ENCODE measurements around the gene KCTD17. TPM values are rescaled to one million over a fixed set of nuclear protein-coding genes. Genes with fewer than 3 reads are reported as not detected.

KCTD17 gene
- total RNA-seq, 2 experiments from 2014 or later, result 17.3 to 17.9 TPM

DNA sequence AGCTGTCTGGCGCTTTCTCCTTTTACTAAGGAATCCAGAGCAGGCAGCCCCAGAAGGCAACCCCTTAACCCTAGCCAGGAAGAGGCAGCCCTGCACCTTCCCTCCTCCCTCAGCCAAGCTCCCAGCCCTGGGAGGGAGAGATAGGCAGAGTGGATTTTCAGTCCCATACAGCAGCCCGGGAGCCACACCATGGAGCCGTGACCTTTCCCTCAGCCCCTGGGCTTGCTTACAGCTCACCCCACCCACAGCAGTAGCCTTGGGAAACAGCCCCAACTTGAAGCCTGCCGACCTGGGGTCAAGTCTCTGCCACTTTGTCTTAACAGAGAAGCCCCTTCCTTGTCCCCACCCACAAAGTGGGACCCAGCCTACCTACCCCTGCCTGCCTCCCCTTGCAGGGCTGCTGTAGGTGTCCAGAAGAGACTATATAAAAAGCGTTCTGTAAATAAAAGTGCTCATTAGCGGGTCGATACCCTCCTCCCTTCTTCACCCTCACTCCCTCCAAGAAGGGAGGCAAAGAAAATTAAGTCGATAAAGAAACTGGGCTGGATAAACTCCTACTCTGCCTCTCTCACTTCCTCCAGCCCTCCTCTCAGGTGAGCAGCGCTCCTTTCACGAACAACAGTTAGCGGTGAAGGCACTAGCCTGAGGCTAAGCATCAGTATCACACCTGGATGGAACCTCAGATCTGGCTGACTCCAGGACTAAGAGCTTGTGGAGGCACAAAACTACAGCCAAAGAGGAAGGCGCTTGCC, 36.5 kb upstream of the KCTD17 start:
- H3K27me3 Mint-ChIP-seq, result peaks cover 4% of the 10 kb centered on the region
- H3K27me3 ChIP-seq (ENCODE audit: control insufficient read depth in 1 of 2, insufficient read depth in 2 of 2, low read length in 2 of 2), result no peaks in the 10 kb centered on the region
- ChIA-PET CTCF (no interaction called here), POLR2A (no interaction called here)
- ATAC-seq (ENCODE audit: poor library complexity) (no peak), DNase-seq (no peak)
- intact Hi-C loops (cut with DNase I, micrococcal nuclease), result loop anchor here in 1 of 2 experiments (10.0 kb wide), 1 partner anchor 70 kb away; no protein-coding TSS in a partner anchor
- H3K4me3 Mint-ChIP-seq, result no peak overlapping the region
- no peak overlapping the region for H3K27ac ChIP-seq (ENCODE audit: low read depth in 1 of 2, low read length in 2 of 2)
- no peaks in the 10 kb centered on the region for H3K9me3 ChIP-seq (ENCODE audit: control insufficient read depth in 1 of 2, insufficient read depth in 1 of 2, low read length in 2 of 2)
- H3K36me3 ChIP-seq (ENCODE audit: insufficient read depth, low read length), result no peaks in the 10 kb centered on the region
- H3K36me3 Mint-ChIP-seq (ENCODE audit: low read depth), result no peaks in the 10 kb centered on the region
- peaks cover 3% of the 10 kb centered on the region for H3K4me1 Mint-ChIP-seq (ENCODE audit: low read depth)
- no peak overlapping the region for H3K27ac Mint-ChIP-seq
- peaks cover 11% of the 10 kb centered on the region for H3K4me1 ChIP-seq (ENCODE audit: insufficient read depth, low read length)
- H3K4me3 ChIP-seq (ENCODE audit: low read length), result no peak overlapping the region
- TF ChIP-seq, protein P1, sequence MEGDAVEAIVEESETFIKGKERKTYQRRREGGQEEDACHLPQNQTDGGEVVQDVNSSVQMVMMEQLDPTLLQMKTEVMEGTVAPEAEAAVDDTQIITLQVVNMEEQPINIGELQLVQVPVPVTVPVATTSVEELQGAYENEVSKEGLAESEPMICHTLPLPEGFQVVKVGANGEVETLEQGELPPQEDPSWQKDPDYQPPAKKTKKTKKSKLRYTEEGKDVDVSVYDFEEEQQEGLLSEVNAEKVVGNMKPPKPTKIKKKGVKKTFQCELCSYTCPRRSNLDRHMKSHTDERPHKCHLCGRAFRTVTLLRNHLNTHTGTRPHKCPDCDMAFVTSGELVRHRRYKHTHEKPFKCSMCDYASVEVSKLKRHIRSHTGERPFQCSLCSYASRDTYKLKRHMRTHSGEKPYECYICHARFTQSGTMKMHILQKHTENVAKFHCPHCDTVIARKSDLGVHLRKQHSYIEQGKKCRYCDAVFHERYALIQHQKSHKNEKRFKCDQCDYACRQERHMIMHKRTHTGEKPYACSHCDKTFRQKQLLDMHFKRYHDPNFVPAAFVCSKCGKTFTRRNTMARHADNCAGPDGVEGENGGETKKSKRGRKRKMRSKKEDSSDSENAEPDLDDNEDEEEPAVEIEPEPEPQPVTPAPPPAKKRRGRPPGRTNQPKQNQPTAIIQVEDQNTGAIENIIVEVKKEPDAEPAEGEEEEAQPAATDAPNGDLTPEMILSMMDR (IDR thresholded peaks at IDR 0.05), result no peak
- H3K9me3 Mint-ChIP-seq, result no peaks in the 10 kb centered on the region

DNA sequence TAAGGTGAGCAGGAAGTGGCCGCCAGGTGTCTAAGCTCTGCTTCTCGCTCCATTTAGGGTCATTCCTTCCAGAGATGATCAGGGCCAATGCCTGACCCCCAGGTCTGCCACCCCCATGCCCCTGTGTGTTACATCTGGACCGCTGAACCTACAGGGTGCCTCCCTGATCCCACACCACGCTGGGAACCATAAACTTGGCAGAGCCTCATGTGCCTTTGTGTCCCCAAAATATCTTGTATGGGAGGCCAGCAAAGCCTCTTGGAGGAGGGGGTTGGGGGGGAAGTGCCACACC, 36.0 kb upstream of the KCTD17 start:
- Histone ChIP-seq H3K27ac (ENCODE audit: low read depth in 1 of 2, low read length in 2 of 2) (no peak overlapping the region), H3K9me3 (ENCODE audit: control insufficient read depth in 1 of 2, insufficient read depth in 1 of 2, low read length in 2 of 2) (no peaks in the 10 kb centered on the region), H3K36me3 (ENCODE audit: insufficient read depth, low read length) (no peaks in the 10 kb centered on the region), H3K27me3 (ENCODE audit: control insufficient read depth in 1 of 2, insufficient read depth in 2 of 2, low read length in 2 of 2) (peaks cover 0 to 4% of the 10 kb centered on the region in 2 experiments), H3K4me1 (ENCODE audit: insufficient read depth, low read length) (peaks cover 16% of the 10 kb centered on the region), H3K4me3 (ENCODE audit: low read length) (no peak overlapping the region)
- peaks cover 6% of the 10 kb centered on the region for H3K4me1 Mint-ChIP-seq (ENCODE audit: low read depth)
- H3K27ac Mint-ChIP-seq, result no peak overlapping the region
- DNase-seq (no peak), ATAC-seq (ENCODE audit: poor library complexity) (no peak)
- ChIA-PET CTCF (no interaction called here), POLR2A (no interaction called here)
- H3K9me3 Mint-ChIP-seq, result no peaks in the 10 kb centered on the region
- peaks cover 6% of the 10 kb centered on the region for H3K27me3 Mint-ChIP-seq
- intact Hi-C loops (cut with DNase I, micrococcal nuclease), result loop anchor here in 1 of 2 experiments (10.0 kb wide), 1 partner anchor 71 kb away; no protein-coding TSS in a partner anchor
- TF ChIP-seq, protein P1 (IDR thresholded peaks at IDR 0.05), result no peak
- H3K36me3 Mint-ChIP-seq (ENCODE audit: low read depth), result no peaks in the 10 kb centered on the region
- no peak overlapping the region for H3K4me3 Mint-ChIP-seq

DNA sequence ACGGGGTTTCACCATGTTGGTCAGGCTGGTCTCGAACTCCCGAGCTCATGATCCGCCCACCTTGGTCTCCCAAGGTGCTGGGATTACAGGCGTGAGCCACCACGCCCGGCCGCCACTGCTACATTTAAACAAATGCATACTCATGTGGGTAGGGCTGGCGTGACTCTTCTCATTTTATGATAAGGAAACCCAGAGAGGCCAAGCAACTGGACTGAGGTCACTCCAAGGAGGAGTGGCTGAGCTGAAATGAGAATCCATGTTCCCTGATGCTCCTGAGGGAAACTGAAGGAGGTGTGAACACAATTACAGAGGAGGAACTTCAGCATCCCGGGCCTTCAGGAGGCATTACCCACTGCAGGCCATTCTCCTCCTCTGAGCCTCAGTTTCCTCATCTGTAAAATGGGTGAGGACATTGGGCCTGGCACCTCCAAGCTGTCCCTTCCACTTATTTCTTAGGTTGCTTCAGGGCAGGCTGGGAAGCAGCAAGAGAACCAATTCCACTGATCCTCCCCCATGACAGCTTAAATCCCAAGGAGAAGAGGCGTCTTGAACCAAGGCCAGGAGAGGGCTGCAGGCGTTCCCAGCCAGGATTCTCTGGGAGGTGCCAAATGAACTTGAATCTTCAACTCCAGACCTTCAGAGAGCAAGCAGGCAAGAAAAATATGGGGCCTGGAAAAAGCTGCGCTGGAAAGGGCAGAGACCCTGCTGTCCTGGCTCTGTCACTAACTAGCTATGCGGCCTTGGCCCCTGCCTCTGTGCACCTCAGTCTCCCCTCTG, 35.2 kb upstream of the KCTD17 start:
- TF ChIP-seq, protein P1 (IDR thresholded peaks at IDR 0.05), result no peak
- H3K9me3 ChIP-seq (ENCODE audit: control insufficient read depth in 1 of 2, insufficient read depth in 1 of 2, low read length in 2 of 2), result no peaks in the 10 kb centered on the region
- Mint-ChIP-seq H3K27ac (no peak overlapping the region), H3K9me3 (no peaks in the 10 kb centered on the region), H3K36me3 (ENCODE audit: low read depth) (no peaks in the 10 kb centered on the region), H3K4me1 (ENCODE audit: low read depth) (peaks cover 6% of the 10 kb centered on the region), H3K27me3 (peaks cover 6% of the 10 kb centered on the region), H3K4me3 (no peak overlapping the region)
- no peak for DNase-seq
- no peak for ATAC-seq (ENCODE audit: poor library complexity)
- H3K4me1 ChIP-seq (ENCODE audit: insufficient read depth, low read length), result peaks cover 22% of the 10 kb centered on the region
- H3K27me3 ChIP-seq (ENCODE audit: control insufficient read depth in 1 of 2, insufficient read depth in 2 of 2, low read length in 2 of 2), result peaks cover 0 to 4% of the 10 kb centered on the region in 2 experiments
- H3K4me3 ChIP-seq (ENCODE audit: low read length), result no peak overlapping the region
- POLR2A ChIA-PET, result no interaction called here
- CTCF ChIA-PET, result no interaction called here
- H3K36me3 ChIP-seq (ENCODE audit: insufficient read depth, low read length), result no peaks in the 10 kb centered on the region
- no peak overlapping the region for H3K27ac ChIP-seq (ENCODE audit: low read depth in 1 of 2, low read length in 2 of 2)
- intact Hi-C loops (cut with DNase I, micrococcal nuclease), result loop anchor here in 1 of 2 experiments (10.0 kb wide), 1 partner anchor 72 kb away; no protein-coding TSS in a partner anchor
